HG02852 (cell line): Measurements from ENCODE around the gene MZT2B.
"Not testable (repeated sequence)": the region's sequence is repeated elsewhere in the genome, so short reads cannot be mapped to it uniquely, and the experiment has no call there.

ENCODE experiments used
- ATAC-seq: cut with Tn5 transposase; IDR thresholded peaks from one replicate; pipeline ENCODE4 v1.9.1; 2021; ENCODE audit warnings: mild to moderate bottlenecking, moderate library complexity; ENCODE audit not compliant: unreplicated experiment

MZT2B gene

GRCh38 chr2:130169896-130170295 lies 12.2 kb upstream of the MZT2B start:
- ATAC-seq, result no peak

GRCh38 chr2:130174866-130175265 lies 7.2 kb upstream of the MZT2B start:
- peak; percentile 92 for ATAC-seq

GRCh38 chr2:130180404-130181324 lies 1.4 kb upstream of the MZT2B start:
- ATAC-seq, result not testable (repeated sequence)

GRCh38 chr2:130181325-130181879 lies 660 bp upstream of the MZT2B start, which contains the start of gene SMPD4:
SMPD4 (minus strand) TSS chr2:130181602; CDS start chr2:130176592, 5,010 bp downstream.
- peak; percentile 59 for ATAC-seq

- peak; percentile 21 for ATAC-seq
These were observed 907 bp downstream of the MZT2B start for GRCh38 chr2:130182826-130183511.

- no peak for ATAC-seq
These were observed 1.7 kb downstream of the MZT2B start for GRCh38 chr2:130183512-130184373.

- no peak for ATAC-seq
These were observed 3.4 kb downstream of the MZT2B start for GRCh38 chr2:130185436-130185835.

GRCh38 chr2:130185896-130186295 lies 3.8 kb downstream of the MZT2B start:
- ATAC-seq, result no peak

GRCh38 chr2:130186391-130186790 lies 4.3 kb downstream of the MZT2B start:
- no peak for ATAC-seq

- ATAC-seq, result no peak
These were observed 5.2 kb downstream of the MZT2B start for GRCh38 chr2:130187268-130187667.

- ATAC-seq, result not testable (repeated sequence)
These were observed 6.1 kb downstream of the MZT2B start for GRCh38 chr2:130187859-130188792.

GRCh38 chr2:130188958-130189357 lies 6.9 kb downstream of the MZT2B start:
- ATAC-seq, result not testable (repeated sequence)

GRCh38 chr2:130190237-130190636 lies 8.2 kb downstream of the MZT2B start:
- no peak for ATAC-seq

GRCh38 chr2:130191319-130191718 lies 9.3 kb downstream of the MZT2B start:
- ATAC-seq, result not testable (repeated sequence)

GRCh38 chr2:130192451-130192850 lies 10.4 kb downstream of the MZT2B start:
- ATAC-seq, result not testable (repeated sequence)

GRCh38 chr2:130193824-130194223 lies 11.8 kb downstream of the MZT2B start:
- ATAC-seq, result not testable (repeated sequence)

- ATAC-seq, result not testable (repeated sequence)
These were observed 13.1 kb downstream of the MZT2B start for GRCh38 chr2:130195089-130195635.

GRCh38 chr2:130196052-130196451 lies 14.0 kb downstream of the MZT2B start:
- not testable (repeated sequence) for ATAC-seq

GRCh38 chr2:130198343-130198742 lies 16.3 kb downstream of the MZT2B start, which contains the start of gene TUBA3E:
TUBA3E (minus strand) TSS chr2:130198439; CDS start chr2:130198360, 79 bp downstream.
- ATAC-seq, result no peak
